A549 (cell line): ENCODE results near the gene TPPP3. TPM values are rescaled to one million over a fixed set of nuclear protein-coding genes. Genes with fewer than 3 reads are reported as not detected.

ENCODE experiments used
- ATAC-seq, 2 experiments: fragments of 200-7000 bp in 1 of 2; fragments of >200 bp in 1 of 2; cut with Nextera tagmentation in 1 of 2; cut with Tn5 transposase in 1 of 2; 3 replicates each; pipeline versions ENCODE4 v1.8.0 to v1.9.1; 2018 to 2020; ENCODE audit warnings: mild to moderate bottlenecking in 1 of 2, moderate library complexity in 1 of 2
- CTCF ChIA-PET: fragments of 300-600 bp; sonication (Branson Sonifier 250); formaldehyde crosslinking; extraction: SDS; loops from one replicate; lab custom pipeline; 2021; ENCODE audit warnings: antibody characterized with exemption, inconsistent platforms; lab: Yijun Ruan, JAX
- POLR2A ChIA-PET: fragments of 350-600 bp; formaldehyde crosslinking; extraction: SDS; loops from one replicate; lab custom pipeline; 2021; ENCODE audit warnings: antibody characterized with exemption, inconsistent platforms; lab: Yijun Ruan, JAX
- DNase-seq, 2 experiments: peaks; one replicate each; pipeline versions ENCODE4 v3.0.0 to v3.0.0-alpha.2; 2011 to 2016; ENCODE audit warnings: low read depth in 1 of 2, low spot score in 1 of 2
- FAIRE-seq: peaks from 2 replicates; lab custom pipeline; 2011; peaks lifted over from hg19 to GRCh38; lab: Jason Lieb, UNC
- H3K27ac ChIP-seq, 2 experiments: fragments of >200 bp; sonication (Bioruptor Twin); formaldehyde crosslinking; 3 replicates each; pipeline ENCODE4 v1.5.1; 2016 to 2017
- H3K4me1 ChIP-seq: fragments of >200 bp; sonication (Bioruptor Twin); formaldehyde crosslinking; 3 replicates; pipeline ENCODE4 v1.6.1; 2016
- H3K4me2 ChIP-seq: fragments of >200 bp; sonication (Bioruptor Twin); formaldehyde crosslinking; 3 replicates; pipeline ENCODE4 v1.6.1; 2016
- H3K4me3 ChIP-seq: fragments of >200 bp; sonication (Bioruptor Twin); formaldehyde crosslinking; 3 replicates; pipeline ENCODE4 v1.5.1; 2016
- H3K9me3 ChIP-seq: fragments of >200 bp; sonication (Bioruptor Twin); formaldehyde crosslinking; 3 replicates; pipeline ENCODE4 v1.6.1; 2016
- BHLHE40 ChIP-seq: IDR thresholded peaks from 2 replicates; pipeline ENCODE4 v1.6.1; 2012; ENCODE audit warnings: low read depth, low read length, inconsistent platforms
- CBX2 ChIP-seq: fragments of 200-600 bp; sonication (generic); IDR thresholded peaks from 2 replicates; pipeline ENCODE4 v1.6.1; 2016; ENCODE audit warnings: low read depth, mild to moderate bottlenecking, borderline replicate concordance
- CBX8 ChIP-seq: fragments of 200-600 bp; sonication (generic); IDR thresholded peaks from 2 replicates; pipeline ENCODE4 v1.6.1; 2016
- CEBPB ChIP-seq, 2 experiments: fragments of >200 bp in 1 of 2; sonication (Bioruptor Twin) in 1 of 2; formaldehyde crosslinking in 1 of 2; IDR thresholded peaks; 2 replicates each; pipeline ENCODE4 v1.6.1; 2012 to 2016
- ESRRA ChIP-seq: fragments of 150-350 bp; IDR thresholded peaks from 2 replicates; pipeline ENCODE4 v1.6.1; 2014; ENCODE audit warnings: mild to moderate bottlenecking, low read length, borderline replicate concordance
- FOSL2 ChIP-seq, 2 experiments: fragments of 450-650 bp in 1 of 2; fragments of >200 bp in 1 of 2; sonication (Bioruptor Twin) in 1 of 2; formaldehyde crosslinking; IDR thresholded peaks; 2 replicates each; pipeline versions ENCODE4 v1.5.0 to v1.6.1; 2016 to 2020; ENCODE audit warnings: mild to moderate bottlenecking in 1 of 2, moderate library complexity in 1 of 2
- FOXS1 ChIP-seq: fragments of 250-450 bp; sonication (Bioruptor Pico); IDR thresholded peaks from 2 replicates; pipeline ENCODE4 v1.5.0; 2020; ENCODE audit warnings: mild to moderate bottlenecking, moderate library complexity
- GATA3 ChIP-seq: IDR thresholded peaks from 2 replicates; pipeline ENCODE4 v1.6.1; 2012; ENCODE audit warnings: borderline replicate concordance
- HOXB5 ChIP-seq: fragments of 250-450 bp; sonication (Bioruptor Pico); IDR thresholded peaks from 2 replicates; pipeline ENCODE4 v1.5.0; 2020; ENCODE audit warnings: mild to moderate bottlenecking, moderate library complexity
- JUN ChIP-seq, 2 experiments: fragments of >200 bp; sonication (Bioruptor Twin); formaldehyde crosslinking; IDR thresholded peaks; 2 replicates in 1 of 2; 3 replicates in 1 of 2; pipeline ENCODE4 v1.6.1; 2016 to 2017
- MAFK ChIP-seq: fragments of 450-650 bp; IDR thresholded peaks from 2 replicates; pipeline ENCODE4 v1.6.1; 2014; ENCODE audit not compliant: partially characterized antibody
- MAZ ChIP-seq: fragments of 150-350 bp; IDR thresholded peaks from 2 replicates; pipeline ENCODE4 v1.6.1; 2014; ENCODE audit warnings: antibody characterized with exemption, low read depth, low read length, borderline replicate concordance
- MYC ChIP-seq: IDR thresholded peaks from 2 replicates; pipeline ENCODE4 v1.6.1; 2012; ENCODE audit warnings: mild to moderate bottlenecking, inconsistent platforms, low read length, improper control_type of control experiment, borderline replicate concordance
- NPAS2 ChIP-seq: fragments of 250-450 bp; sonication (Bioruptor Pico); IDR thresholded peaks from 2 replicates; pipeline ENCODE4 v1.8.0; 2022; ENCODE audit warnings: mild to moderate bottlenecking, moderate library complexity, borderline replicate concordance
- POLR2A ChIP-seq: IDR thresholded peaks from 2 replicates; pipeline ENCODE4 v1.6.1; 2012; ENCODE audit warnings: mild to moderate bottlenecking, low read length
- RAD21 ChIP-seq, 2 experiments: fragments of >200 bp in 1 of 2; sonication (Bioruptor Twin) in 1 of 2; formaldehyde crosslinking in 1 of 2; IDR thresholded peaks in 1 of 2; conservative IDR thresholded peaks in 1 of 2; 2 replicates in 1 of 2; 3 replicates in 1 of 2; pipeline ENCODE4 v1.6.1; 2012 to 2018; ENCODE audit warnings: inconsistent platforms in 1 of 2
- RFX5 ChIP-seq: fragments of 450-650 bp; IDR thresholded peaks from 2 replicates; pipeline ENCODE4 v1.7.1; 2014; ENCODE audit warnings: antibody characterized with exemption, mild to moderate bottlenecking, moderate library complexity
- SMC3 ChIP-seq: fragments of >200 bp; sonication (Bioruptor Twin); formaldehyde crosslinking; IDR thresholded peaks from 3 replicates; pipeline ENCODE4 v1.6.1; 2018; ENCODE audit warnings: inconsistent platforms
- TP53 ChIP-seq: fragments of 250-450 bp; sonication (Bioruptor Pico); IDR thresholded peaks from 2 replicates; pipeline ENCODE4 v1.5.0; 2021; ENCODE audit warnings: mild to moderate bottlenecking, moderate library complexity
- ZC3H11A ChIP-seq: fragments of 450-650 bp; IDR thresholded peaks from 2 replicates; pipeline ENCODE4 v1.6.1; 2014; ENCODE audit warnings: antibody characterized with exemption, mild to moderate bottlenecking
- ZFP36 ChIP-seq: fragments of 450-650 bp; IDR thresholded peaks from 2 replicates; pipeline ENCODE4 v1.6.1; 2014; ENCODE audit warnings: borderline replicate concordance; ENCODE audit not compliant: partially characterized antibody
- ZNF302 ChIP-seq: fragments of 250-450 bp; sonication (Bioruptor Pico); IDR thresholded peaks from 2 replicates; pipeline ENCODE4 v1.9.0; 2021; ENCODE audit warnings: inconsistent platforms, mild to moderate bottlenecking, moderate library complexity
- ZSCAN20 ChIP-seq: fragments of 250-450 bp; sonication (Bioruptor Pico); IDR thresholded peaks from 2 replicates; pipeline ENCODE4 v1.8.0; 2022; ENCODE audit warnings: mild to moderate bottlenecking, moderate library complexity
- WGBS: methylation state at CpG from one replicate; pipeline ENCODE4 v1.1.6; 2017; ENCODE audit errors: missing lambda C conversion rate; 5-methylcytosine and 5-hydroxymethylcytosine counted together
- polyA plus RNA-seq, 4 experiments: library from polyadenylated mRNA; depleted of rRNA in 3 of 4; stranded (reverse); fragments of >200 nt; fragmentation: RNase III in 1 of 4; extraction: RNeasy Plus Mini Kit Qiagen cat#74134 plus additional on column Dnase treatment in 1 of 4; gene quantifications; 2 replicates in 3 of 4; 3 replicates in 1 of 4; pipeline ENCODE4 v1.2.3, GENCODE V29; 2011 to 2017
- TF ChIP-seq, protein P1 (sequence below): IDR thresholded peaks from 2 replicates; pipeline ENCODE4 v1.6.1; 2012; ENCODE audit warnings: low read depth, borderline replicate concordance
- TF ChIP-seq, protein P2 (sequence below): fragments of 200-600 bp; sonication (generic); IDR thresholded peaks from 2 replicates; pipeline ENCODE4 v1.6.1; 2016; ENCODE audit warnings: antibody characterized with exemption, mild to moderate bottlenecking, moderate library complexity
- TF ChIP-seq, protein P3 (sequence below): IDR thresholded peaks from 2 replicates; pipeline ENCODE4 v1.6.1; 2012
- TF ChIP-seq, protein P4 (sequence below): fragments of >200 bp; sonication (Bioruptor Twin); formaldehyde crosslinking; IDR thresholded peaks from 3 replicates; pipeline ENCODE4 v1.6.1; 2016
- TF ChIP-seq, protein P5 (sequence below): fragments of >200 bp; sonication (Bioruptor Twin); formaldehyde crosslinking; IDR thresholded peaks from 3 replicates; pipeline ENCODE4 v1.5.1; 2016

The TPPP3 gene
- polyA plus RNA-seq, 2 of the 4 experiments (the other 2 are of a cell fraction), result 9.4 to 10.9 TPM

DNA sequence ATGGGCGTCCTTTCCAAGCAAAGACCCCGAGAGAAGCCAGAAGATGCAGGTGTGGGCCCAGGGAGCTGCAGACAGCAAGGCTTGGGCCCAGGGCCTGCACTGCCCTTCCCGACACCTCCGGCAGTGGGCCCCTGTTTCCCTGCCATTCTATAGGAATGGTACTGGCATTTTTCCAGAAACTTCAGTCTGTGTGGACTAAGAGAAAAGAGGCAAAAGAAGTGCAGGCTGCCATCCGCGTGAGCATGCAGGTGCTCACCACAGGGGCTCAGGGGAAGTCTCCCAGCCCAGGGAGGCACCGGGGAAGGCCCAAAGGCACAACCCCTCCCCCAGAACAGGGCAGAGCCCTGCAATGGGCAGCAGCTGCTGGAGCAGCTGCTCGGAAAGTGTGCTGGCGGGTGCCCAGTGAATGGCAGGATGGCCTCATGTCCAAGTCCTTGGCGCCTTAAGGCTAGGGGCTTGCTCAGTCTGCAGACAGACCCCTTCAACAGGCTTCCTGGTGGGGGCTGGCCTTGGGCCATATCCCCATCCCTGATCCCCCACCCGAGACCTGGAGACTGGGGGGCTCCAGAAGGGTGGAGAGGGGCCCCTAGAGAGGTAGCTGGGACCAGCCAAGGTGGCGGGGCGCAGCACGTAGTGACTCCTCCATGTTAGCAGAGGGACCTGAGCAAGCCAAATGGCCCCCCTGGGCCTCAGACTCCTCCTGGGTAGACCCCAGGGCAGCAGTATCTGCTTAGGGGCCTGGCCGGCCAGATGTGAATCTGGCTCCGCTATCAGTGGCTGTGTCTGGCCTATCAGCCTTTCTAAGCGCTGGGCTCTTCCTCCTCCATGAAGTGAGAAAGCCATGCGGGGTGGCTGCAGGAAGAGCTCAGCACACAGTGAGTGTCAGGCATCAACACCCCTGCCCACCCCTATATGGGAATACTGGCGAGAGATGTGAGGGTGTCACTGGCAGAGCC, 6.7 kb upstream of the TPPP3 start:
- ATAC-seq (peak; percentile 12 to 14; a peak in 4 of 6 replicates), FAIRE-seq (no peak), DNase-seq (no peak)
- ChIA-PET CTCF (interaction anchor here (0.6 to 4.1 kb wide), 39 partner anchors 8 to 436 kb away, joined by 3 to 34 read pairs (median 4); partner anchors contain the start of genes HSD11B2, KCTD19, LRRC36 and PLEKHG4), POLR2A (no interaction called here)
- 80% methylated on average over 13 of the region's 19 CpGs for WGBS
- H3K4me3 ChIP-seq, result no peak overlapping the region
- TF ChIP-seq HOXB5 (CRISPR knock-in tag), result no peak
- no peak for TF ChIP-seq JUN (IDR thresholded peaks at IDR 0.05)
- TF ChIP-seq, protein P1, sequence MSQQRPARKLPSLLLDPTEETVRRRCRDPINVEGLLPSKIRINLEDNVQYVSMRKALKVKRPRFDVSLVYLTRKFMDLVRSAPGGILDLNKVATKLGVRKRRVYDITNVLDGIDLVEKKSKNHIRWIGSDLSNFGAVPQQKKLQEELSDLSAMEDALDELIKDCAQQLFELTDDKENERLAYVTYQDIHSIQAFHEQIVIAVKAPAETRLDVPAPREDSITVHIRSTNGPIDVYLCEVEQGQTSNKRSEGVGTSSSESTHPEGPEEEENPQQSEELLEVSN, result no peak
- TF ChIP-seq BHLHE40, result no peak
- TF ChIP-seq GATA3, result no peak
- no peak for TF ChIP-seq FOSL2 (IDR thresholded peaks at IDR 0.05)
- TF ChIP-seq FOSL2 (CRISPR knock-in tag; IDR thresholded peaks at IDR 0.05), result no peak
- TF ChIP-seq MYC, result no peak
- no peak for TF ChIP-seq MAZ
- no peak for TF ChIP-seq POLR2A
- no peak for TF ChIP-seq FOXS1 (CRISPR knock-in tag)
- no peak for TF ChIP-seq CBX2
- no peak for TF ChIP-seq CBX8
- TF ChIP-seq, protein P2, sequence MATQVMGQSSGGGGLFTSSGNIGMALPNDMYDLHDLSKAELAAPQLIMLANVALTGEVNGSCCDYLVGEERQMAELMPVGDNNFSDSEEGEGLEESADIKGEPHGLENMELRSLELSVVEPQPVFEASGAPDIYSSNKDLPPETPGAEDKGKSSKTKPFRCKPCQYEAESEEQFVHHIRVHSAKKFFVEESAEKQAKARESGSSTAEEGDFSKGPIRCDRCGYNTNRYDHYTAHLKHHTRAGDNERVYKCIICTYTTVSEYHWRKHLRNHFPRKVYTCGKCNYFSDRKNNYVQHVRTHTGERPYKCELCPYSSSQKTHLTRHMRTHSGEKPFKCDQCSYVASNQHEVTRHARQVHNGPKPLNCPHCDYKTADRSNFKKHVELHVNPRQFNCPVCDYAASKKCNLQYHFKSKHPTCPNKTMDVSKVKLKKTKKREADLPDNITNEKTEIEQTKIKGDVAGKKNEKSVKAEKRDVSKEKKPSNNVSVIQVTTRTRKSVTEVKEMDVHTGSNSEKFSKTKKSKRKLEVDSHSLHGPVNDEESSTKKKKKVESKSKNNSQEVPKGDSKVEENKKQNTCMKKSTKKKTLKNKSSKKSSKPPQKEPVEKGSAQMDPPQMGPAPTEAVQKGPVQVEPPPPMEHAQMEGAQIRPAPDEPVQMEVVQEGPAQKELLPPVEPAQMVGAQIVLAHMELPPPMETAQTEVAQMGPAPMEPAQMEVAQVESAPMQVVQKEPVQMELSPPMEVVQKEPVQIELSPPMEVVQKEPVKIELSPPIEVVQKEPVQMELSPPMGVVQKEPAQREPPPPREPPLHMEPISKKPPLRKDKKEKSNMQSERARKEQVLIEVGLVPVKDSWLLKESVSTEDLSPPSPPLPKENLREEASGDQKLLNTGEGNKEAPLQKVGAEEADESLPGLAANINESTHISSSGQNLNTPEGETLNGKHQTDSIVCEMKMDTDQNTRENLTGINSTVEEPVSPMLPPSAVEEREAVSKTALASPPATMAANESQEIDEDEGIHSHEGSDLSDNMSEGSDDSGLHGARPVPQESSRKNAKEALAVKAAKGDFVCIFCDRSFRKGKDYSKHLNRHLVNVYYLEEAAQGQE, result no peak
- TF ChIP-seq, protein P3, sequence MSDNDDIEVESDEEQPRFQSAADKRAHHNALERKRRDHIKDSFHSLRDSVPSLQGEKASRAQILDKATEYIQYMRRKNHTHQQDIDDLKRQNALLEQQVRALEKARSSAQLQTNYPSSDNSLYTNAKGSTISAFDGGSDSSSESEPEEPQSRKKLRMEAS, result no peak
- TF ChIP-seq ZFP36, result no peak
- TF ChIP-seq MAFK, result no peak
- TF ChIP-seq, protein P4, sequence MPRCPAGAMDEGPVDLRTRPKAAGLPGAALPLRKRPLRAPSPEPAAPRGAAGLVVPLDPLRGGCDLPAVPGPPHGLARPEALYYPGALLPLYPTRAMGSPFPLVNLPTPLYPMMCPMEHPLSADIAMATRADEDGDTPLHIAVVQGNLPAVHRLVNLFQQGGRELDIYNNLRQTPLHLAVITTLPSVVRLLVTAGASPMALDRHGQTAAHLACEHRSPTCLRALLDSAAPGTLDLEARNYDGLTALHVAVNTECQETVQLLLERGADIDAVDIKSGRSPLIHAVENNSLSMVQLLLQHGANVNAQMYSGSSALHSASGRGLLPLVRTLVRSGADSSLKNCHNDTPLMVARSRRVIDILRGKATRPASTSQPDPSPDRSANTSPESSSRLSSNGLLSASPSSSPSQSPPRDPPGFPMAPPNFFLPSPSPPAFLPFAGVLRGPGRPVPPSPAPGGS, result no peak
- no peak for TF ChIP-seq ZC3H11A
- H3K4me1 ChIP-seq, result peaks cover 15% of the 10 kb centered on the region
- no peaks in the 10 kb centered on the region for H3K9me3 ChIP-seq
- no peak overlapping the region for H3K27ac ChIP-seq
- H3K4me2 ChIP-seq, result no peak overlapping the region

DNA sequence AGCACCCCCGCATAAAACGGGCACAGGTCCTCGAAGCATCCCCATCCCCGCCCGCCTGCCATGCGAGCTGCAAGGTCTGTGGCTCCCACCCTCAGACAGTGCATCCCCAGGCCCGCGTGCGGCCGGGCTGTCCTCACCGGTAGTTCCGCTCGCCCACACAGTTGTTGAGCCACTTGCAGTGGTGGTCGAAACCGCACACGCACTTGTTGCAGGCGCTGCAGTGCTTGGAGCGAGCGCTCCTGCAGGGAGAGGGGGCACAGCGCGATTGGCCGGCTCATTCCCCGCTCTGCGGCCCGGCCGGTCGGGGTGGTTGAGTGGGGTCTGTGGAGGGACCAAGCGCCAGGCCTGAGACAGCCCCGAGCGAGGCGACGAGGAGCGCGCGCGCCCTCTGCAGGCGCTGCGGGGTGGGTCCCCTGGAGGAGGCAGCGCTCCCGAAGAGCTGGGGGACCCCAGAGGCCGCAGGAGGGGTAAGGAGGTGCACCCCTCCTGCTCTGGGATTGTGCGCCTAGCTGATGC, 6.0 kb upstream of the TPPP3 start:
- Histone ChIP-seq H3K27ac (no peak overlapping the region), H3K9me3 (no peaks in the 10 kb centered on the region), H3K4me3 (no peak overlapping the region), H3K4me1 (peaks cover 15% of the 10 kb centered on the region), H3K4me2 (no peak overlapping the region)
- peak; percentile 51 to 83 for ATAC-seq
- WGBS, result 76% methylated on average over 23 of the region's 42 CpGs
- no peak for FAIRE-seq
- DNase-seq, result peak; percentile 37 to 52
- ChIA-PET POLR2A (no interaction called here), CTCF (interaction anchor here (0.6 to 4.1 kb wide), 41 partner anchors 8 to 435 kb away, joined by 3 to 34 read pairs (median 4); partner anchors contain the start of genes HSD11B2, KCTD19, LRRC36 and PLEKHG4)
- TF ChIP-seq CBX2, result no peak
- peak; percentile 47; the same call in 2 of the 3 replicates for TF ChIP-seq SMC3
- TF ChIP-seq ESRRA, result no peak
- TF ChIP-seq TP53 (CRISPR knock-in tag), result no peak
- TF ChIP-seq ZSCAN20 (CRISPR knock-in tag), result no peak
- peak; percentile 63 to 70 for TF ChIP-seq RAD21 (conservative IDR thresholded peaks at IDR 0.05 in 1 of 2, IDR thresholded peaks at IDR 0.05 in 1 of 2)
- no peak for TF ChIP-seq CEBPB (IDR thresholded peaks at IDR 0.05)
- TF ChIP-seq CBX8, result no peak
- TF ChIP-seq, protein P3, result no peak
- no peak for TF ChIP-seq NPAS2
- TF ChIP-seq MAZ, result no peak
- TF ChIP-seq GATA3, result no peak
- no peak for TF ChIP-seq RFX5
- no peak for TF ChIP-seq ZNF302 (CRISPR knock-in tag)
- TF ChIP-seq, protein P5, sequence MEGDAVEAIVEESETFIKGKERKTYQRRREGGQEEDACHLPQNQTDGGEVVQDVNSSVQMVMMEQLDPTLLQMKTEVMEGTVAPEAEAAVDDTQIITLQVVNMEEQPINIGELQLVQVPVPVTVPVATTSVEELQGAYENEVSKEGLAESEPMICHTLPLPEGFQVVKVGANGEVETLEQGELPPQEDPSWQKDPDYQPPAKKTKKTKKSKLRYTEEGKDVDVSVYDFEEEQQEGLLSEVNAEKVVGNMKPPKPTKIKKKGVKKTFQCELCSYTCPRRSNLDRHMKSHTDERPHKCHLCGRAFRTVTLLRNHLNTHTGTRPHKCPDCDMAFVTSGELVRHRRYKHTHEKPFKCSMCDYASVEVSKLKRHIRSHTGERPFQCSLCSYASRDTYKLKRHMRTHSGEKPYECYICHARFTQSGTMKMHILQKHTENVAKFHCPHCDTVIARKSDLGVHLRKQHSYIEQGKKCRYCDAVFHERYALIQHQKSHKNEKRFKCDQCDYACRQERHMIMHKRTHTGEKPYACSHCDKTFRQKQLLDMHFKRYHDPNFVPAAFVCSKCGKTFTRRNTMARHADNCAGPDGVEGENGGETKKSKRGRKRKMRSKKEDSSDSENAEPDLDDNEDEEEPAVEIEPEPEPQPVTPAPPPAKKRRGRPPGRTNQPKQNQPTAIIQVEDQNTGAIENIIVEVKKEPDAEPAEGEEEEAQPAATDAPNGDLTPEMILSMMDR, result peak; percentile 62
